HG03196 (cell line): Measurements from ENCODE around the gene PRR11.
A peak's percentile ranks its signal among the peaks of the same experiment; 100 is the strongest.
"Not testable (repeated sequence)": the region's sequence is repeated elsewhere in the genome, so short reads cannot be mapped to it uniquely, and the experiment has no call there.

Source experiments
- ATAC-seq: cut with Tn5 transposase; IDR thresholded peaks from one replicate; pipeline ENCODE4 v1.9.1; 2021; ENCODE audit not compliant: unreplicated experiment

Gene PRR11

DNA sequence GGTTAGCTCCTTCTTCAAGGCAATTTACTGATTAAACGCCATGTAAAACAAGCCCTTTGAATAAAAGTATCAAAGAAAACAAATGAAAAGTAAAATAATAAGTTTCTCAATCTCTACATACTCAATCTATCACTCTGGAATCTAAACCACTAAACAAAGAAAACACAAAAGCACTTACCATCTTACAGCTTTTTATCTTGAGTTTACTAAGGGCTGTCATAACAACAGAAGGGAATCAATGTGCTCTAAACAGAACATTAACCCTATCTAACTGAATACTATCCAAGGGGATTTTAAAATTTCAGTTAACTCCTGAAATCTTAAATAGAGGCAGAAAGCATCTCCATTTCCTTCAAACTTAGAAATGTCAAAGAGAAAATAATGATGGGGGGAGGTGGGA, 4.0 kb upstream of the PRR11 start:
- no peak for ATAC-seq

DNA sequence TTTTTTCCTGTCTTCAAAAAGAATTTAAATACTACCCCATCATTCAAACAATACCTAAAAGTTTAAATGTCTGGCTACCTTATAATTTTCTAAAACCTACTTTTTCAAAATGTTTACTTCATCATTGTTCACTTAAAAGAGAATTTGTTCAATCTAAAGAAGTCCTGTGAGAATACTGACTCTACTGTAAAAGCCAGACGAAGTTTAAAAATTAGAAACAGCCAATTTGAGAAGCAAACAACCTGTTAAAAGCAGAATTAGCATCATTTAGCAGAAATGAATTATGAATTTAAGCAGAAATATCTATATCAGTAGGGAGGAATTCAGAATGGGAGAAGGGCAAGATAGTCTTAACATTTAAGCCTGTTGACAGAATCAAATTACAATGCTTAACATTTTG, 2.6 kb upstream of the PRR11 start:
- no peak for ATAC-seq

GRCh38 chr17:59154292-59154720, 1.2 kb upstream of the PRR11 start:
- no peak for ATAC-seq

DNA sequence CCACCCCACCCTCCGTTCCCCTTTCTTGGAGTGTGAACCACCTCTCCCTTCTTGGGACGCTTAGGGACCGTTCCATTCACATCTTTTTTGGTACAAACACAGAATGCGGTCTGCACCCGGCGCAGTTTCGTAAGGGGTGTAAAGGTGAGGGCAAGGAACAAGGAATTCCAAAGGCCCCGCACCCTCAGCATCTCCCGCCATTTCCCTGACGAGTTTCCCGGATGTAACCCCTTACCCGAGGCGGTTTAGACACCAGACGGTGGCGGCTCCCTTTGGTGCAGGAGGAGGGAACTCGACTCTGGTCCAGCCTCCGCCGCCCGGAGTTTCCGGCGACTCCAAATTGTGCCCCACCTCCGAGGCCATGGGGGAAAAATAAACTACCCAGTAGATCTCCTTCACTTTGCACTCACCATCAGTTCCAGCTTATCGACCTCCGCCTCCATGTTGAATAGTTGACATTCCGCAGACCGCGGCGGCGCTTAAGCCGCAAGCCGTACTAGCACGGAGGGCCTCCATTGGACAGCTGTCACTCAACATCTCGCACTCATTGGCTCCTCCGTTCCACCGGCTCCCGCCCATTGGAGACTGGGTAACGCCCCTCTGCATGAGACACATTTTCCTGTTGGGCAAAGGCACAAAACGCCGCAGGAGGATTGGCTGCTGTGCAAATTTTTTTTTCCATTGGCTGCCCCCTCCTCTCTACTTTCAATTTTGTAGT, 666 bp upstream of the PRR11 start, which contains the start of gene SKA2:
SKA2 (minus strand) TSS at position 466 of the 718 bp plus-strand sequence; CDS start at position 443, 23 bp downstream.
- peak; percentile 80 for ATAC-seq

GRCh38 chr17:59160157-59161025, 4.8 kb downstream of the PRR11 start:
- no peak for ATAC-seq

GRCh38 chr17:59161477-59161876, 5.9 kb downstream of the PRR11 start:
- ATAC-seq: no peak

- no peak for ATAC-seq
Observed at GRCh38 chr17:59165933-59166342, 10.4 kb downstream of the PRR11 start.

GRCh38 chr17:59167571-59168001, 12.0 kb downstream of the PRR11 start:
- ATAC-seq: no peak

GRCh38 chr17:59172436-59173004, 17.0 kb downstream of the PRR11 start:
- ATAC-seq: no peak

DNA sequence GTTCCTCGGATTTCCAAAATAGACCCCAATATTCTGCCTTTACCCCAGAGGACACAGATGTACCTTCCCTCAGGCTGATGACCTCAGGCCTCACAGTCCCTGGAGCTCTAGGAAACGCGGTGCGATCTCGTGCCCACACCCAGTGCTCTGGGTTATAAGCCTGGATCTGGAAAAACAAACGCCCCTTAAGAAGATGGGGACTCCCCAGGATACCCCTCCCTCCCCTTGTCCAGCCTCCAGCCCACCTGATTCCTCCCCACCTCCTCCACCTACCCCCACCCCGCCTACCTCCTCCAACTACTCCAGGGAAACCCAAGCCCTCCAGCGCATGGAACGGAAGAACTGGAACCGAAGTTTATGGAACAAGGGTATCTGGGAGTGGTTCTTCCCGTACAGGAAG, 19.1 kb downstream of the PRR11 start:
- ATAC-seq: no peak

DNA sequence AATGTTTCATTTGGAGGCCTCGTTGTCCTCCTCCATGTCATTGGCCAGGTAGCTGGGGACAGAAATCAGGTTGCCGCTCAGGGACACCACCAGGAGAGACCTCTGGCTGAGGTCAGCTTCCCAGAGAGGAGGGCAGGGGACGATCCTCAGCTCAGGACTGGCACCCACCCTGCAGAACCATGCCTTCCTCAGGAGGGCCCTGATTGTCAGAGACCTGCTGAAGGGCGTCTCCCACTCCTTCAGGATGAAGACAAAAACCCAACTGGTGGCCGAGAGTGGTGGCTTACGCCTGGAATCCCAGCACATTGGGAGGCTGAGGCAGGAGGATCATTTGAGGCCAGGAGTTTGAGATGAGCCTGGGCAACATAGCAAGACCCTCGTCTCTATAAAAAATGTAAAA, 19.5 kb downstream of the PRR11 start:
- no peak for ATAC-seq

DNA sequence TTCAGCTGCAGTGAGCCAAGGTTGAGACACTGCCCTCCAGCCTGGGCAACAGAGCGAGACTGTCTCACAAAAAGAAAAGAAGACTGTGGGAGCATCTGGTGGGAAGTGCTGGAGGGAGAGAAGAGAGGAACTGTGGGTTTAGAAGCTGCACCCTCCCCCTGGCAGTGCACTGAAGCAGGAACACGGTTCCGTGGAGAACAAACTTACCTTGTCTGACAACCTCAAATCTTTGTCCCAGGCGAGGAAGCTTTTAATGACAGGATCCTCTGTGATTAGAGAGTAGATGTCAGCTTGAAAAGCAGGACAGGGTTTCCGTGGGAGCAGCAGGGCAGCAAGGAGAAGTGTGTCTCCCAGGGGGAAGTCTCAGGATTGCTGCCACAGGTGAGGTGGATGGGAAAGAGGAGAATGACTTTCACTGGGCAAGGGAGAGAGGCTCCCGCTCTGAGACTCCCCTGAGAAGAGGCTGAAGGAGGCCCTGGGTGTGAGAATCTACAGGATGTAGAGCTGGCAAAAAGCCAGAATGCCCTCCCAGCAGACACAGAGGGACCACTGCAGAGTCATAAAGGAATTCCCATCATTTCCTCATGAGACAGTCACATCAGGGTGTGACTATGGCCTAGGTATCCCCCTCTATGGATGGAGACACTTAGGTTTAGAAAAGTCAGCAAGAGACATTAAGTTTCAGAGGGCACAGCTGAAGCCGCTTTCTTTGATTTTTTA, 22.9 kb downstream of the PRR11 start:
- ATAC-seq: no peak

DNA sequence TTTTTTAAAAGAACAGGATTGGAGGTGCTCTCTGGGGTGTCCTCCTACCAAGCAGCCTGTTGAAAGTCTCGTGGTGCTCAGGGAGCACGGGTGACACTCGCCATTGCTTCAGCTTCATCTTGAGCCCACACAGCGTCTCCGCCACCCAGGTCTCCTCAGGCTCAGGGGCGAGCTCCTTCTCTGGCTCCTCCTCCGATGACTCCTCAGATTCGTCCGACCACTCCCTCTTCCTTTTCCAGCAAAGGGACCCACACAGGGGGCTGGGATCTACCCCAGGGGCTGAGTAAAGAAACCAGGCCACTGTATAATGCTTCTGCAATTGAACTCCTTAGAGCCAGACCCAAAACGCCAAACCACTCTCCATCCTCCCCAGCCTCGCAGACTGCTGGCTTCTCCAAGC, 24.1 kb downstream of the PRR11 start:
- not testable (repeated sequence) for ATAC-seq

GRCh38 chr17:59180626-59181025, 25.1 kb downstream of the PRR11 start:
- ATAC-seq: no peak

DNA sequence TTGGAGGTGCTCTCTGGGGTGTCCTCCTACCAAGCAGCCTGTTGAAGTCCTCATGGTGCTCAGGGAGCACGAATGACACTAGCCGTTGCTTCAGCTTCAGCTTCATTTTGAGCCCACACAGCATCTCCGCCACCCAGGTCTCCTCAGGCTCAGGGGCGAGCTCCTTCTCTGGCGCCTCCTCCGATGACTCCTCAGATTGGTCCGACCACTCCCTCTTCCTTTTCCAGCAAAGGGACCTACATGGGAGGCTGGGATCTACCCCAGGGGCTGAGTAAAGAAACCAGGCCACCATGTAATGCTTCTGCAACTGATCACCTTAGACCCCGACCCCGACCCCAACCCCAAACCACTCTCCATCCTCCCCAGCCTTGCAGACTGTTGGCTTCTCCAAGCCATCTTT, 25.9 kb downstream of the PRR11 start:
- ATAC-seq: no peak

DNA sequence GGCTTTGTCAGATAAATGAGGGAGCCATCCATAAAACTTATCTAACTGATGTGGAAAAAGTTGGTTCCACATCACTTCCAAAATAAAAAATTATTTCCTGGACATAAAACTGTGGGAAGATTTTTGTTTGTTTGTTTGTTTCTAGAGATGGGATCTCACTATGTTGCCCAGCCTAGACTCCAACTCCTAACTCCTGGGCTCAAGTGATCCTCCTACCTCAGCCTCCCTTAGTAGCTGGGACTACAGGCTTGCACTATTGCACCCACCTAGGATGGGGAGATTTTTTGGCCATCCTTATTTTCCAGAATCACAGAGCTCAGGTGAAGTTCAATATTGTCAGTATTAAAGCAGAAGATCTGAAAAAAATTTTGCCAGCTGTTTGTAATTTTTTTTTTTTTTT, 30.5 kb downstream of the PRR11 start:
- ATAC-seq: no peak

- no peak for ATAC-seq
Observed at GRCh38 chr17:59186850-59187249, 31.3 kb downstream of the PRR11 start.

- no peak for ATAC-seq
Observed at GRCh38 chr17:59190806-59191205, 35.3 kb downstream of the PRR11 start.

- no peak for ATAC-seq
Observed at GRCh38 chr17:59193336-59193862, 37.9 kb downstream of the PRR11 start.

- ATAC-seq: no peak
Observed at GRCh38 chr17:59199398-59199797, 43.9 kb downstream of the PRR11 start.

DNA sequence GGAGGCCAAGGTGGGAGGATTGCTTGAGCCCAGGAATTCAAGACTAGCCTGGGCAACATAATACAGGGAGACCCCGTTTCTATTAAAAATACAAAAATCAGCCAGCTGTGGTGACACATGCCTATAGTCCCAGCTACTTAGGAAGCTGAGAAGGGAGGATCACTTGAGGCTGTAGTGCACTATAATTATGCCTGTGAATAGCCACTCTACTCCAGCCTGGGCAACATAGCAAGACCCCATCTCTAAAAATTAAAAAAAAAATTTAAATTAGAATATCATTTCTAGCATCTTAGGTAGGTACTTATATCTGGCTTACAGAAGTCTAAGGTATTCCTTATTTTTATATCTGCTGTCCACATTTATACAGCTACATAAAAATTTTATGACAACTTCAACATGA, 46.8 kb downstream of the PRR11 start:
- no peak for ATAC-seq
